ES-I3 (cell line): Measurements from ENCODE around the gene TMEM208.

Experiments
- H3K36me3 ChIP-seq: 2 replicates; pipeline ENCODE4 v1.6.1; 2013; ENCODE audit warnings: mild to moderate bottlenecking, low read length, control low read depth, moderate library complexity; ENCODE audit not compliant: insufficient read depth
- H3K4me1 ChIP-seq: 2 replicates; pipeline ENCODE4 v1.6.1; 2013; ENCODE audit warnings: mild to moderate bottlenecking, control low read depth, low read length; ENCODE audit not compliant: insufficient read depth
- H3K9ac ChIP-seq: 2 replicates; pipeline ENCODE4 v1.6.1; 2013; ENCODE audit warnings: low read depth, mild to moderate bottlenecking, low read length, moderate library complexity
- H3K9me3 ChIP-seq: 2 replicates; pipeline ENCODE4 v1.6.1; 2013; ENCODE audit warnings: mild to moderate bottlenecking, low read length, moderate library complexity; ENCODE audit not compliant: control insufficient read depth, insufficient read depth

The TMEM208 gene

GRCh38 chr16:67209565-67209964 is 17.4 kb upstream of the TMEM208 start:
- Histone ChIP-seq H3K9ac (no peak overlapping the region), H3K36me3 (no peaks in the 10 kb centered on the region), H3K9me3 (no peaks in the 10 kb centered on the region), H3K4me1 (peaks cover 14% of the 10 kb centered on the region; the same call in 1 of the 2 replicates)

- peaks cover 14% of the 10 kb centered on the region; the same call in 1 of the 2 replicates for H3K4me1 ChIP-seq
- no peak overlapping the region for H3K9ac ChIP-seq
- no peaks in the 10 kb centered on the region for H3K36me3 ChIP-seq
- no peaks in the 10 kb centered on the region for H3K9me3 ChIP-seq
These were observed 16.6 kb upstream of the TMEM208 start for GRCh38 chr16:67210069-67210937.

DNA sequence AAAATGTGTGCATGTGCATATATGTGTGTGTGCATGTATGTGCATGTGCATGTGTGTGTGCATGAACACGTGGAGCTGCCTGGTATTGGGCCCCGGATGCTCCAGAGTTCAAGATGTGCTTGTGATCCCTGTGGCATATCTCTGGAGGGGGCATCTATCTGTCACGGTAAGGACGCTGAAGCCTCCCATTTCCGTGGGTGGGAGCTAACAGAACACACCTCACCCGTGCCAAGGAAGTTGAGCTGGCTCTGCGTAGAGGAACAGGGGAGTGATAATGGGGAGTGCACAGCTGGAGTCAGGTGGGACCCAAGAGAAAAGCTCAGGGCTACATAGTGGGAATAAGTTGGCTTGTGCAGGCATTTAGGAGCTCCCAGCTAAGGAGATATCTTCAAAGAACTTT is 15.3 kb upstream of the TMEM208 start:
- Histone ChIP-seq H3K36me3 (no peaks in the 10 kb centered on the region), H3K9me3 (no peaks in the 10 kb centered on the region), H3K4me1 (peaks cover 10% of the 10 kb centered on the region; the same call in 1 of the 2 replicates), H3K9ac (no peak overlapping the region)

DNA sequence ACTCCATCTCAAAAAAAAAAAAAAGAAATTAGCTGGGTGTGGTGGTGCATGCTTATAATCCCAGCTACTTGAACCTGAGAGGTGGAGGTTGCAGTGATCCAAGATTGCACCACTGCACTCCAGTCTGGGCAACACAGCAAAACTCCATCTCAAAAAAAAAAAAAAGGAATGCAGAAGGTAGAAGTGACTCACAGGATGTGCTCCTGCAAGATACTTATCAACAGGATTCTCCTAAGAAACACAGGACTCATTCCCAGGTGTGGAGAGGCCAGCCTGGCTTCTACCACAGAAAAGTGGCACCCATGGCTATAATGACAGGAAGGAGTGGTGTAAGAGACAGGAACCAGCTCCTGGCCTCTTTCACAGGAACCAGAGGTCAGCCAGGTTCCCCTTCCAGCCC is 14.2 kb upstream of the TMEM208 start:
- Histone ChIP-seq H3K9me3 (no peaks in the 10 kb centered on the region), H3K9ac (no peak overlapping the region), H3K36me3 (no peaks in the 10 kb centered on the region), H3K4me1 (no peaks in the 10 kb centered on the region)

DNA sequence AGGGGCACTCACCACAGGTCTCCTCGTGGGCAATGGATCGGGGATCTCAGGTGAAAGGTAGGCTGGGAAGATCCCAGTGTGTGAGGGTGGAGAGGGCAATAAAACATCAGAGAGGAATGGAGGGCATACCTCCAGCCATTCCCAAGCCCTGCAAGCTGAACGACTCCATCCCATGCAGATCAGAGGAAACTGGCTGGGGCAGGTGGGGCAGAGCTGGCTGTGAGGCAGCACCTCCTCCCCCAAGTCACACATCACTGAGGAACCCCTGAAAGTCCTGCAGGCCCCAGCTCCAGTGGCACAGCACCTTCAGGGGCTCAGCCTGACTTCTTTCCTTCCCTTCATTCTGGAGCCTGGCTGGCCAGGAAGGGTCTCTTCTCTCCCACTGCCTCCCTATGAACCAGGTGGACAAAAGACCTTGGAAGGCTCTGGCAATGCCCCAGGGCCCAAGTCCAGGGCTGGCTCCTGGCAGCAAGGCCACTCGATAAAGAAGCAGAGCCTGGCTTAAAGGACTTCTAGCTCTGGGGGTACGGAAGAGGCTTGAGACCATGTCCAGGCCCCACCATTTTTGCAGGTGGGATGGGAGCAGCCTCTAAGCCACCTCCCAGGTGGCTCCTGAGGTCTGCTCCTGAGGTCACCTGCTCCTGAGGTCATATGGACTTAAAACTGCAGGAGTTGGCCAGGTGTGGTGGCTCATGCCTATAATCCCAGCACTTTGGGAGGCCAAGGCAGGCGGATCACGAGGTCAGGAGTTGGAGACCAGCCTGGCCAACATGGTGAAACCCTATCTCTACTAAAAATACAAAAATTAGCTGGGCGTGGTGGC is 13.5 kb upstream of the TMEM208 start:
- Histone ChIP-seq H3K9me3 (no peaks in the 10 kb centered on the region), H3K4me1 (no peaks in the 10 kb centered on the region), H3K36me3 (no peaks in the 10 kb centered on the region), H3K9ac (no peak overlapping the region)

DNA sequence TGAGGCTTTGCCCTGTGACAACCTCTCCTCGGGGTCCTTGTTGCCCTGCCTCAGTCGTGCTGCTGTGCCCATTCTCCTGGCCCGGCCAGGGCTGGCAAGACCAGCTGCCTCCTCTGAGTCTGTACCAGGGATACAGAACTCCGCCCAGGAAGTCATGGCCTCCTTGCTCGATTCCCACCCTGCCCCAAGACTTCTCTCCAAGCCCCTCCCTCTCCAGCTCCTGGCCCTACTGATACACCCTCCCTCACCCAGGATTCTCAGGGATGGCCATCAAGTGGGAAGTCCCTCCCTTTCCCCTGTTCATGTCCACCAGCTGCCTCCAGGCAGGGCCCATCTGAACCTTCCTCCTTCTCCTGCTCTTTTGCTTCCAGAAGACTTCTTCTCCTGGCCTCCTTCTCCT is 11.2 kb upstream of the TMEM208 start:
- H3K9ac ChIP-seq, result no peak overlapping the region
- no peaks in the 10 kb centered on the region for H3K9me3 ChIP-seq
- no peaks in the 10 kb centered on the region for H3K36me3 ChIP-seq
- H3K4me1 ChIP-seq, result no peaks in the 10 kb centered on the region

DNA sequence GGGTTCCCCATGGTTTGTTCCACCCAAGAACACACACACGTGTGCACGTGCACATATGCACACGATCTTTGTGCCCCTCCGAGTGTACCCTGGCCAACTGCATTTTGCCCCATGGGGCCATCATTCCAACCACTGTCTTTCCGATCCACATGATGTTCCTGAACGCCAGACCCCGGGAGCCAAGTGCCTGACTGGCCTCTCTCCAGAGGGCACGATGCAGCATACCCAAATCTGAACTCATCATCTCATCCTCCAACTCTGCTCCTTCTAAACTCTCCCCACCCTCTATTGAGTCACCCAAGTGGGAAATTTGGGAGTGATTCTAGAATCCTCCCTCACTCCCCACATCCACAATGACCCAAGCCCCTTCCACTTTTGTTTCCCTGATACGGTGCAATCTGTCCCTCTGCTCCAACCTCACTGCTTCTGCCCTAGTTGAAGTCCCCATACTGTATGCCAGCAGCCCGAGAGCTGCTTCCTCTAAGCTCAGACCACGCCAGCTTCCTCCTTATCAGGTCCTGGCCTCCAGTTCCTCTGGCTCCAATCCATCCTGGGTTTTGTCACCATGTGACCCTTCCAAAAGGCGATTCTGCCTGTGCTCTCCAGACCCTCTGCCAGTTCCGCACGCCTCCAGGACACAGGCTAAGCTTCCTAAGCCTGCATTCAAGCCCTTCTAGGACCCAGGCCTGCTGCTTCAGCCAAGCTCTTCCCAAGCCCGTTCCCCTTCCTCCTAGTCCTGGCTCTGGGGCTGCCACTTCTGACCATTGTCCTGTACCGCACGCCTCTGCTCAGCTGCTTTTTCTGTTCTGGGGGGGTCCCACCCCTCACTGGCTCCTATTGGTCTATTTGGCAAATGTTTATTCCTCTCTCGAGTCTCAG is 10.1 kb upstream of the TMEM208 start:
- no peak overlapping the region for H3K9ac ChIP-seq

DNA sequence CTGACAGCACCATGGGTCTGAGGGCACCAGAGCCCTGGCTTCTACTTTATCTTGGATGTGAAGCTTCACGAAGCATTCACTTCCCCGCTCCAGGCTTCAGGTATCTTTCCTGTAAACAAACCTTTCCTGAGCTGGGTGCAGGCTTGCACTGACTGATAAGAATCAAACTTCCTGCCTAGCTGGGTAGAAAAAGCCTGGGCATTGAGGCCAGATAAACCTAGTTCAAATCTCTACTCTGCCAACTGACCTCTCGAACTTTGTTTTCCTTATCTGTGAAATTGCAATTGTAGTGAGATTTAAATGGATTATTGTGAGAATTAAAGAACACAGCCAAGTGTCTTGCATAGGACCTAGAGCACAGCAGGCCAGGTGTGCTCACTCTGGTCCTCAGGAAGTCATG is 2.9 kb upstream of the TMEM208 start:
- Histone ChIP-seq H3K9ac (no peak overlapping the region), H3K4me1 (no peaks in the 10 kb centered on the region), H3K36me3 (peaks cover 5% of the 10 kb centered on the region; the same call in 1 of the 2 replicates), H3K9me3 (no peaks in the 10 kb centered on the region)

More for the DNA sequence above, 10.1 kb upstream of the TMEM208 start:
- H3K9me3 ChIP-seq, result no peaks in the 10 kb centered on the region
- H3K4me1 ChIP-seq, result no peaks in the 10 kb centered on the region
- H3K36me3 ChIP-seq, result no peaks in the 10 kb centered on the region

- Histone ChIP-seq H3K4me1 (no peaks in the 10 kb centered on the region), H3K9ac (peak overlapping the region; percentile 57; the same call in 1 of the 2 replicates), H3K36me3 (peaks cover 5% of the 10 kb centered on the region; the same call in 1 of the 2 replicates), H3K9me3 (no peaks in the 10 kb centered on the region)
These were observed 581 bp upstream of the TMEM208 start for GRCh38 chr16:67226295-67226803.

DNA sequence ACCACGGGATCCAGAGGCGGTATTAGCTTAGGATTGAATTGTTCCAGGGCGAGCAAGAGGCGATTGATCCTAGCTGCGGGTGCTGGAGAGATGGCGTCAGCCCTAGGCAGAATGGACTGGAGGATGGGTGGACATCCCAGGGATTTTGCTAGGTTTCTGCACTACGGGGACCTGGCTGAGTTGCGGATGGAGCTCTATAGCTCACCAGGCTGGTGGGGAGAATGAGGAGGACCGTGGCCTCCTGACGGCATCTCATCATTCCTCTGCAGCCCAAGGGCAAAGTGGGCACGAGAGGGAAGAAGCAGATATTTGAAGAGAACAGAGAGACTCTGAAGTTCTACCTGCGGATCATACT is 614 bp downstream of the TMEM208 start:
- H3K9ac ChIP-seq, result peak overlapping the region; percentile 74
- no peaks in the 10 kb centered on the region for H3K4me1 ChIP-seq
- no peaks in the 10 kb centered on the region for H3K9me3 ChIP-seq
- peaks cover 5% of the 10 kb centered on the region; the same call in 1 of the 2 replicates for H3K36me3 ChIP-seq

DNA sequence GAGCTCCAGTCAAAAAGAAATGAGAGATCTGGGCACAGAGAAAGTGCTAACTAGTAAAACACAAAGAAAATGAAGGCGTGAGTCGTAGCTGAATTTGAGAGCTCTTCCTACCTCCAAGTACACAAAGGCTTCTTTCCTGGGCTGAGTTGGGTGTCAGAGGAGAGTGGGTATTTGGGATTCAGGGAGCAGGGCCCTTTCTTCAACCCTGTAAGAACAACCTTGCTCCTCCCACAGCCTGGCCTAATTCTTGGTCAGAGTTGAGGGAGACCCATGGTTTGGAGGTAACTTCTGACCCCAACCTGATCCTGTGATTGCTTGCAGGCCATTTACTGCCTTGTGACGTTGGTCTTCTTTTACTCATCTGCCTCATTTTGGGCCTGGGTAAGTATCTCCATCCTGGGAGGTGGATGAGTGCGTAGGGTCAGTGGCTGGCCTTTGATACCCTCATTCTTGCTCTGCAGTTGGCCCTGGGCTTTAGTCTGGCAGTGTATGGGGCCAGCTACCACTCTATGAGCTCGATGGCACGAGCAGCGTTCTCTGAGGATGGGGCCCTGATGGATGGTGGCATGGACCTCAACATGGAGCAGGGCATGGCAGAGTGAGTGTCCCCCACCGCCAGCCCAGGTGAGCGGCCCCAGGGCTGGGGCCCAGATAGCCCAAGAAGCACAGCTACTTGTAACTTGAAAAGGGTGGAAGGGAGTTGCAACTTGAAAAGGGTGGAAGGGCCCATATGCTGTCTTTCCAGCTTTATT is 1.3 kb downstream of the TMEM208 start:
- H3K36me3 ChIP-seq, result peaks cover 5% of the 10 kb centered on the region; the same call in 1 of the 2 replicates

GRCh38 chr16:67228905-67229304 is 2.0 kb downstream of the TMEM208 start:
- Histone ChIP-seq H3K4me1 (no peaks in the 10 kb centered on the region), H3K36me3 (peaks cover 5% of the 10 kb centered on the region; the same call in 1 of the 2 replicates), H3K9ac (no peak overlapping the region), H3K9me3 (no peaks in the 10 kb centered on the region)

More for the DNA sequence above, 1.3 kb downstream of the TMEM208 start:
- Histone ChIP-seq H3K4me1 (no peaks in the 10 kb centered on the region), H3K9ac (peak overlapping the region; percentile 74; the same call in 1 of the 2 replicates), H3K9me3 (no peaks in the 10 kb centered on the region)
